DOHH2 (cell line): ENCODE measurements around the gene ADGRL3.
"Not testable (repeated sequence)": the region's sequence is repeated elsewhere in the genome, so short reads cannot be mapped to it uniquely, and the experiment has no call there.

Experiments used
- H3F3A ChIP-seq: fragments of 200-600 bp; sonication (generic), shearing (Covaris generic); 2 replicates; pipeline ENCODE4 v1.6.0; 2016; ENCODE audit warnings: antibody characterized with exemption, mild to moderate bottlenecking; ENCODE audit not compliant: control insufficient read depth, insufficient read depth
- H3K27ac ChIP-seq: fragments of 200-600 bp; sonication (generic); 2 replicates; pipeline ENCODE4 v1.5.1; 2014; ENCODE audit warnings: low read depth, mild to moderate bottlenecking, low read length, moderate library complexity
- H3K27me3 ChIP-seq: fragments of 200-600 bp; sonication (generic); 2 replicates; pipeline ENCODE4 v1.6.1; 2014; ENCODE audit warnings: mild to moderate bottlenecking, low read length, mixed read lengths; ENCODE audit not compliant: control insufficient read depth
- H3K36me3 ChIP-seq: fragments of 200-600 bp; sonication (generic); 2 replicates; pipeline ENCODE4 v1.6.1; 2014; ENCODE audit warnings: mild to moderate bottlenecking, low read length, moderate library complexity, mixed read lengths; ENCODE audit not compliant: control insufficient read depth
- H3K4me1 ChIP-seq: fragments of 200-600 bp; sonication (generic); 2 replicates; pipeline ENCODE4 v1.6.1; 2014; ENCODE audit warnings: mild to moderate bottlenecking, low read length, mixed read lengths; ENCODE audit not compliant: control insufficient read depth
- H3K4me2 ChIP-seq: fragments of 200-600 bp; sonication (generic); 2 replicates; pipeline ENCODE4 v1.6.0; 2014; ENCODE audit warnings: mild to moderate bottlenecking, low read length, moderate library complexity
- H3K4me3 ChIP-seq: fragments of 200-600 bp; sonication (generic); 2 replicates; pipeline ENCODE4 v1.5.1; 2014; ENCODE audit warnings: mild to moderate bottlenecking, low read length, mixed read lengths
- H3K79me2 ChIP-seq: fragments of 200-600 bp; sonication (generic); 2 replicates; pipeline ENCODE4 v1.6.1; 2014; ENCODE audit warnings: mild to moderate bottlenecking, low read length, mixed read lengths; ENCODE audit not compliant: control insufficient read depth
- H3K9me2 ChIP-seq: fragments of 200-600 bp; sonication (generic); replicated peaks from 2 replicates; pipeline ENCODE4 v1.6.1; 2014; ENCODE audit warnings: mild to moderate bottlenecking, low read length, mixed read lengths; ENCODE audit not compliant: control insufficient read depth
- H3K9me3 ChIP-seq: fragments of 200-600 bp; sonication (generic); 2 replicates; pipeline ENCODE4 v1.6.1; 2014; ENCODE audit warnings: antibody characterized with exemption, low read length, mixed read lengths; ENCODE audit not compliant: control insufficient read depth, insufficient read depth
- H4K20me1 ChIP-seq: fragments of 200-600 bp; sonication (generic); 2 replicates; pipeline ENCODE4 v1.6.0; 2014; ENCODE audit warnings: low read depth, mild to moderate bottlenecking, antibody characterized with exemption, low read length, moderate library complexity; ENCODE audit not compliant: control insufficient read depth, insufficient read depth
- EZH2phosphoT487 ChIP-seq: fragments of 200-600 bp; sonication (generic); IDR thresholded peaks from 2 replicates; pipeline ENCODE4 v1.6.1; 2017; ENCODE audit warnings: borderline replicate concordance, mild to moderate bottlenecking, antibody characterized with exemption, low read length, moderate library complexity, mixed read lengths
- TF ChIP-seq, protein P1 (sequence below): fragments of 200-600 bp; sonication (generic); IDR thresholded peaks from one replicate; pipeline ENCODE4 v1.5.1; 2014; ENCODE audit warnings: antibody characterized with exemption, mild to moderate bottlenecking, low read depth, low read length; ENCODE audit not compliant: poor library complexity, severe bottlenecking

ADGRL3 gene

DNA sequence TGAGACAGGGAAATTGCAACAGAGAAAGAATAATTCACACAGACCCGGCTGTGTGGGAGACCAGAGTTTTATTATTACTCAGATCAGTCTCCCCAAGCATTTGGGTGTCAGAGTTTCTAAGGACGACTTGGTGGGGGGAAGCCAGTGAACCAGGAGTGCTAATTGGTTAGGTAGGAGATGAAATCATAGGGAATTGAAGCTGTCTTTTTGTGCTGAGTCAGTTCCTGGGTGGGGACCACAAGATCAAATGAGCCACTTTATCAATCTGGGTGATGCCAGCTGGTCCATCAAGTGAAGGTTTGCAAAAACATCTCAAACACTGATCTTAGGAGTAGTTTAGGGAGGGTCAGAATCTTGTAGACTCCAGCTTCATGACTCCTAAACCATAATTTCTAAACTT, 560.7 kb downstream of the ADGRL3 start:
- no peaks in the 10 kb centered on the region for H3K79me2 ChIP-seq
- no peaks in the 10 kb centered on the region for H3K9me3 ChIP-seq
- no peaks in the 10 kb centered on the region for H3K9me2 ChIP-seq
- no peak overlapping the region for H3K4me2 ChIP-seq
- H3K4me3 ChIP-seq: no peak overlapping the region
- no peaks in the 10 kb centered on the region for H3K27me3 ChIP-seq
- H3K4me1 ChIP-seq: no peaks in the 10 kb centered on the region
- TF ChIP-seq, protein P1, sequence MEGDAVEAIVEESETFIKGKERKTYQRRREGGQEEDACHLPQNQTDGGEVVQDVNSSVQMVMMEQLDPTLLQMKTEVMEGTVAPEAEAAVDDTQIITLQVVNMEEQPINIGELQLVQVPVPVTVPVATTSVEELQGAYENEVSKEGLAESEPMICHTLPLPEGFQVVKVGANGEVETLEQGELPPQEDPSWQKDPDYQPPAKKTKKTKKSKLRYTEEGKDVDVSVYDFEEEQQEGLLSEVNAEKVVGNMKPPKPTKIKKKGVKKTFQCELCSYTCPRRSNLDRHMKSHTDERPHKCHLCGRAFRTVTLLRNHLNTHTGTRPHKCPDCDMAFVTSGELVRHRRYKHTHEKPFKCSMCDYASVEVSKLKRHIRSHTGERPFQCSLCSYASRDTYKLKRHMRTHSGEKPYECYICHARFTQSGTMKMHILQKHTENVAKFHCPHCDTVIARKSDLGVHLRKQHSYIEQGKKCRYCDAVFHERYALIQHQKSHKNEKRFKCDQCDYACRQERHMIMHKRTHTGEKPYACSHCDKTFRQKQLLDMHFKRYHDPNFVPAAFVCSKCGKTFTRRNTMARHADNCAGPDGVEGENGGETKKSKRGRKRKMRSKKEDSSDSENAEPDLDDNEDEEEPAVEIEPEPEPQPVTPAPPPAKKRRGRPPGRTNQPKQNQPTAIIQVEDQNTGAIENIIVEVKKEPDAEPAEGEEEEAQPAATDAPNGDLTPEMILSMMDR: no peak
- no peak for TF ChIP-seq EZH2phosphoT487
- H4K20me1 ChIP-seq: no peaks in the 10 kb centered on the region
- H3K27ac ChIP-seq: no peak overlapping the region
- H3K36me3 ChIP-seq: no peaks in the 10 kb centered on the region
- no peaks in the 10 kb centered on the region for H3F3A ChIP-seq

DNA sequence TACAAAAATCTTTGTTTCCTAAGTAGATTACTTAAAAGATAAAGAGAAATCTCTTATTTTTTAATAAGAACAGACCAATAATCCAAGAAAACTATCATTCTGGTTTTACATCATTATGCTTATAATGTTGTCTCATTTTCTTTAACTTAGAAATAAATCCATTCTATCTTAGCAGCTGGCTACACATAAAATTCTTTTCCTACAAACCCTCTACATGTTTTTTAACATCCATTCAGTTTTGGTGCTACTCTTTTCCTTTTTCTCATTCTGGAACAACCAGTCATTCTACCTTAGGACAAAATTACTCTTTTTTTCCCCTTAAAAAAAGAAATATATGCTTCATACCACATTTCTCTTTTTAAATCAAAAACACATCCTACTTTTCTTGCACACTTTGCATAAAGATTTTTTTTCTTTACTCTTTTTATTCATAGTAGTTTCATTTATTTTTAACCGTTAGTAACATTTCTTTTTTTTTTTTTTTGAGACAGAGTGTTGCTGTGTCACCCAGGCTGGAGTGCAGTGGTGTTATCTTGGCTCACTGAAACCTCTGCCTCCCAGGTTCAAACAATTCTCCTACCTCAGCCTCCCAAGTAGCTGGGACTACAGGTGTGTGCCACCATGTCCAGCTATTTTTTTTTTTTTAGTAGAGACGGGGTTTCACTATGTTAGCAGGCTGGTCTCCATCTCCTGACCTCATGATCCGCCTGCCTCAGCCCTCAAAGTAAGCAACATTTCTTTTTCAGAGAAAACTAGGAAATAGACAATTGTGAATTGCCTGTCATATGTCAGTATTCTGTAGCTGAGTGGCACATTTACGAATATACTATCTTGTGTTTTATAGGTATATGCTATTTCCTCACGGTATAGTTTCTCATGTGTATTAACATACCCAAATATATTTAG, 562.8 kb downstream of the ADGRL3 start:
- Histone ChIP-seq H3K27ac (no peak overlapping the region), H3K4me3 (no peak overlapping the region), H3K4me1 (no peaks in the 10 kb centered on the region), H3K27me3 (no peaks in the 10 kb centered on the region), H3K9me3 (no peaks in the 10 kb centered on the region), H3F3A (no peaks in the 10 kb centered on the region), H3K79me2 (no peaks in the 10 kb centered on the region), H4K20me1 (no peaks in the 10 kb centered on the region), H3K36me3 (no peaks in the 10 kb centered on the region), H3K9me2 (no peaks in the 10 kb centered on the region), H3K4me2 (no peak overlapping the region)
- TF ChIP-seq, protein P1: no peak
- no peak for TF ChIP-seq EZH2phosphoT487

DNA sequence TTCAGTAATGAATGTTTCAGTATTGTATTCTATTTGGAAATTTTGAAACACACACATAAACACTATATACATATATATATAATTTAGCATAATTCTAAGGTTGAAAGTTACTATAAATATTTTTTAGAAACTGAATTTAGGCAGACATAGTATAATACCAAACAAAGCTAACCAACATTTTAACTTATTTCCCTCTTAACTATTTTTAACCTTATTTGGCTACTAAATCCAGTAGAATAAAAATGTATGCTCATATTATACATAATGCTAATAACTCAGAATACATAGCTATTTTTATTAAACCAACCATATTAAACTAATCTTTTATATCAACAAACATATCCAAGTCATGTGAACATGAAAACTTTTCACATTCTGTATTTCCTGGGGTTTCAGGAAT, 563.6 kb downstream of the ADGRL3 start:
- Histone ChIP-seq H3F3A (no peaks in the 10 kb centered on the region), H3K4me1 (no peaks in the 10 kb centered on the region), H3K27ac (no peak overlapping the region), H3K36me3 (no peaks in the 10 kb centered on the region), H3K9me3 (no peaks in the 10 kb centered on the region), H4K20me1 (no peaks in the 10 kb centered on the region), H3K9me2 (no peaks in the 10 kb centered on the region), H3K4me2 (no peak overlapping the region), H3K27me3 (no peaks in the 10 kb centered on the region), H3K79me2 (no peaks in the 10 kb centered on the region), H3K4me3 (no peak overlapping the region)
- no peak for TF ChIP-seq EZH2phosphoT487
- TF ChIP-seq, protein P1: no peak

DNA sequence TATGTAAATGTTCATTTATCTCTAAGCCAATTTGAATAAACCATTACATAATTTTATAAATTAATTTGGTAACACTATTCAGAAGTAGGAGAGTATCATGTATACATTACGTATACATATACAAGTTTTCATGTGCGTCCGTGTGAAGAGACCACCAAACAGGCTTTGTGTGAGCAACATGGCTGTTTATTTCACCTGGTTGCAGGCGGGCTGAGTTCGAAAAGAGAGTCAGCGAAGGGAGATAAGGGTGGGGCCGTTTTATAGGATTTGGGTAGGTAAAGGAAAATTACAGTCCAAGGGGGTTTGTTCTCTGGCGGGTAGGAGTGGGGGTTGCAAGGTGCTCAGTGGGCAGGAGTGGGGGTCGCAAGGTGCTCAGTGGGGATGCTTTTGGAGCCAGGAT, 564.0 kb downstream of the ADGRL3 start:
- H3F3A ChIP-seq, H3K4me3 ChIP-seq, H3K9me2 ChIP-seq, H3K4me2 ChIP-seq, H4K20me1 ChIP-seq, H3K27me3 ChIP-seq, H3K36me3 ChIP-seq, H3K4me1 ChIP-seq, H3K79me2 ChIP-seq, H3K9me3 ChIP-seq, H3K27ac ChIP-seq: not testable (repeated sequence)

DNA sequence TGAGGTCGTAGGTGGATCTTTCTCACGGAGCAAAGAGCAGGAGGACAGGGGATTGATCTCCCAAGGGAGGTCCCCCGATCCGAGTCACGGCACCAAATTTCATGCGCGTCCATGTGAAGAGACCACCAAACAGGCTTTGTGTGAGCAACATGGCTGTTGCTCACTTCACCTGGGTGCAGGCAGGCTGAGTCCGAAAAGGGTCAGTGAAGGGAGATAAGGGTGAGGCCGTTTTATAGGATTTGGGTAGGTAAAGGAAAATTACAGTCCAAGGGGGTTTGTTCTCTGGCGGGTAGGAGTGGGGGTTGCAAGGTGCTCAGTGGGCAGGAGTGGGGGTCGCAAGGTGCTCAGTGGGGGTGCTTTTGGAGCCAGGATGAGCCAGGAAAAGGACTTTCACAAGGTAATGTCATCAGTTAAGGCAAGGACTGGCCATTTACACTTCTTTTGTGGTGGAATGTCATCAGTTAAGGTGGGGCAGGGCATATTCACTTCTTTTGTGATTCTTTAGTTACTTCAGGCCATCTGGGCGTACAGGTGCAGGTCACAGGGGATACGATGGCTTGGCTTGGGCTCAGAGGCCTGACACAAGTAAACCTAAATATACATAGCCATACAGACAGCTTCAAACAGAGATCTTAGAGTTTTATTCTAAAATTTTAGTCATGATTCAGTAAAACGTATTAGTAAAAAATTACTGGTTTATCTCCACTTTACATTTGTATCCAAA, 569.5 kb downstream of the ADGRL3 start:
- not testable (repeated sequence) for H3K4me2 ChIP-seq, H3K79me2 ChIP-seq, H3K27me3 ChIP-seq, H3K27ac ChIP-seq, H3K4me1 ChIP-seq, H4K20me1 ChIP-seq, H3K36me3 ChIP-seq, H3F3A ChIP-seq, H3K4me3 ChIP-seq, H3K9me2 ChIP-seq, H3K9me3 ChIP-seq
